Smooth muscle cell (in vitro differentiated cells): Measurements from ENCODE around the gene FLNB. TPM values are rescaled to one million over a fixed set of nuclear protein-coding genes. Genes with fewer than 3 reads are reported as not detected.
A peak's percentile ranks its signal among the peaks of the same experiment; 100 is the strongest.

Experiments
- DNase-seq: peaks from one replicate; lab custom pipeline; 2025; ENCODE audit not compliant: unreplicated experiment; lab: John Stamatoyannopoulos, UW
- H2AFZ ChIP-seq: fragments of 200-600 bp; sonication (generic); 2 replicates; pipeline ENCODE4 v1.6.0; 2016; ENCODE audit warnings: antibody characterized with exemption, low read depth, mild to moderate bottlenecking
- H3F3A ChIP-seq: fragments of 200-600 bp; sonication (generic); 2 replicates; pipeline ENCODE4 v1.6.0; 2017; ENCODE audit warnings: antibody characterized with exemption, low read depth
- H3K27ac ChIP-seq: fragments of 200-600 bp; sonication (generic); 2 replicates; pipeline ENCODE4 v1.5.1; 2016; ENCODE audit warnings: low read depth, mild to moderate bottlenecking
- H3K27me3 ChIP-seq: fragments of 200-600 bp; sonication (generic); 2 replicates; pipeline ENCODE4 v1.6.1; 2016; ENCODE audit warnings: low read depth, mild to moderate bottlenecking
- H3K36me3 ChIP-seq: fragments of 200-600 bp; sonication (generic); 2 replicates; pipeline ENCODE4 v1.5.1; 2016; ENCODE audit warnings: low read depth
- H3K4me1 ChIP-seq: fragments of 200-600 bp; sonication (generic); 2 replicates; pipeline ENCODE4 v1.5.1; 2016; ENCODE audit warnings: low read depth
- H3K4me2 ChIP-seq: fragments of 200-600 bp; sonication (generic); 2 replicates; pipeline ENCODE4 v1.6.0; 2016; ENCODE audit warnings: mild to moderate bottlenecking
- H3K4me3 ChIP-seq: fragments of 200-600 bp; sonication (generic); 2 replicates; pipeline ENCODE4 v1.5.1; 2016; ENCODE audit warnings: mild to moderate bottlenecking
- H3K79me2 ChIP-seq: fragments of 200-600 bp; sonication (generic); 2 replicates; pipeline ENCODE4 v1.6.0; 2016; ENCODE audit warnings: low read depth, mild to moderate bottlenecking
- H3K9ac ChIP-seq: fragments of 200-600 bp; sonication (generic); 2 replicates; pipeline ENCODE4 v1.6.0; 2016; ENCODE audit warnings: low read depth
- H3K9me3 ChIP-seq: fragments of 200-600 bp; sonication (generic); replicated peaks from 2 replicates; pipeline ENCODE4 v1.5.1; 2016; ENCODE audit warnings: low read depth
- H4K20me1 ChIP-seq: fragments of 200-600 bp; sonication (generic); 2 replicates; pipeline ENCODE4 v1.6.0; 2016; ENCODE audit warnings: low read depth
- WGBS: methylation state at CpG from one replicate; pipeline ENCODE4 v1.1.7; 2016; ENCODE audit warnings: low lambda C conversion rate; 5-methylcytosine and 5-hydroxymethylcytosine counted together
- polyA plus RNA-seq: library from polyadenylated mRNA; unstranded; fragments of >200 nt; fragmentation: Nextera tagmentation; extraction: Ambion mirVana; gene quantifications from 2 replicates; pipeline ENCODE4 v1.2.1, GENCODE V29; 2016
- total RNA-seq: library from RNA; depleted of rRNA; stranded (reverse); fragments of >200 nt; gene quantifications from 2 replicates; pipeline ENCODE4 v1.2.3, GENCODE V29; 2014
- TF ChIP-seq, protein P1 (sequence below): fragments of 200-600 bp; sonication (generic); IDR thresholded peaks from 2 replicates; pipeline ENCODE4 v1.5.1; 2017; ENCODE audit warnings: borderline replicate concordance, mild to moderate bottlenecking, antibody characterized with exemption; ENCODE audit not compliant: insufficient read depth, poor library complexity, severe bottlenecking

FLNB gene
- total and polyA plus RNA-seq, 2 experiments from 2014 or later = 52.7 to 145 TPM

DNA sequence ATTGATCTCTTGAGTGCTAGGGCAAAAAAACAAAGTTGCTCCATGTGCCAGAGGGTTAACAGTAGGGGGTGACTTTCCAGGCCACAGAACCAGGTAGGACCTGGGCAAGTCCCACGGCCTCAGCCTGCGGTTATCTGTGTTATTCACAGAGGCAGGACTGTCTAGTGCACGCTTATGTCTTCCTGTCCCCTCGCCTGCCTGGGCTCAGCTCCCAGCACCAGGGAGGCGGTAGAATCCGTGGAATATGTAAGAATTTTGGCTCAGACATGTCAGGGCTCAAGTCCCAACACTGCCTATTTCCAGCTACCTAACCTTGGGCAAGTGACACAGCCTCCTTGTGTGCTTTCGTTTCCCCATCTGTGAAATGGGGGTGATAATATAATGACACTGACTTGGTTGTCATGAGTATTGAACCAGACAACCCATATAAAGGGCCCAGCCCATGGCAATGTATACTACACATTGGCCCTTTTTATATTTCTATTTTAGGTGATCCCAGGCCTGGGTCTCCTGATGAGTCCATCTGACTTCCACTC lies 44.3 kb upstream of the FLNB start:
- no peaks in the 10 kb centered on the region for H3F3A ChIP-seq
- no peak for DNase-seq
- no peak overlapping the region for H3K27ac ChIP-seq
- peaks cover 8% of the 10 kb centered on the region for H3K4me1 ChIP-seq
- WGBS = 92% methylated on average over 7 of the region's 7 CpGs
- H4K20me1 ChIP-seq = no peaks in the 10 kb centered on the region
- H3K4me2 ChIP-seq = no peak overlapping the region
- no peaks in the 10 kb centered on the region for H3K36me3 ChIP-seq
- no peaks in the 10 kb centered on the region for H3K79me2 ChIP-seq
- TF ChIP-seq, protein P1, sequence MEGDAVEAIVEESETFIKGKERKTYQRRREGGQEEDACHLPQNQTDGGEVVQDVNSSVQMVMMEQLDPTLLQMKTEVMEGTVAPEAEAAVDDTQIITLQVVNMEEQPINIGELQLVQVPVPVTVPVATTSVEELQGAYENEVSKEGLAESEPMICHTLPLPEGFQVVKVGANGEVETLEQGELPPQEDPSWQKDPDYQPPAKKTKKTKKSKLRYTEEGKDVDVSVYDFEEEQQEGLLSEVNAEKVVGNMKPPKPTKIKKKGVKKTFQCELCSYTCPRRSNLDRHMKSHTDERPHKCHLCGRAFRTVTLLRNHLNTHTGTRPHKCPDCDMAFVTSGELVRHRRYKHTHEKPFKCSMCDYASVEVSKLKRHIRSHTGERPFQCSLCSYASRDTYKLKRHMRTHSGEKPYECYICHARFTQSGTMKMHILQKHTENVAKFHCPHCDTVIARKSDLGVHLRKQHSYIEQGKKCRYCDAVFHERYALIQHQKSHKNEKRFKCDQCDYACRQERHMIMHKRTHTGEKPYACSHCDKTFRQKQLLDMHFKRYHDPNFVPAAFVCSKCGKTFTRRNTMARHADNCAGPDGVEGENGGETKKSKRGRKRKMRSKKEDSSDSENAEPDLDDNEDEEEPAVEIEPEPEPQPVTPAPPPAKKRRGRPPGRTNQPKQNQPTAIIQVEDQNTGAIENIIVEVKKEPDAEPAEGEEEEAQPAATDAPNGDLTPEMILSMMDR = no peak
- H2AFZ ChIP-seq = no peak overlapping the region
- H3K4me3 ChIP-seq = no peak overlapping the region
- H3K27me3 ChIP-seq = no peaks in the 10 kb centered on the region
- H3K9me3 ChIP-seq = no peaks in the 10 kb centered on the region
- H3K9ac ChIP-seq = no peak overlapping the region

GRCh38 chr3:57966829-57967228 lies 41.4 kb upstream of the FLNB start:
- Histone ChIP-seq H3K9ac (no peak overlapping the region), H3K27ac (no peak overlapping the region), H3K4me2 (no peak overlapping the region), H3K36me3 (no peaks in the 10 kb centered on the region), H3K4me3 (no peak overlapping the region), H3K27me3 (no peaks in the 10 kb centered on the region), H3K79me2 (no peaks in the 10 kb centered on the region), H3K9me3 (no peaks in the 10 kb centered on the region), H3K4me1 (peaks cover 14% of the 10 kb centered on the region), H2AFZ (no peak overlapping the region), H3F3A (peaks cover 12% of the 10 kb centered on the region), H4K20me1 (no peaks in the 10 kb centered on the region)
- WGBS = 63% methylated on average over 4 of the region's 4 CpGs
- DNase-seq = no peak
- TF ChIP-seq, protein P1 = no peak

- peaks cover 12% of the 10 kb centered on the region for H3F3A ChIP-seq
- no peak for DNase-seq
- no peaks in the 10 kb centered on the region for H4K20me1 ChIP-seq
- H2AFZ ChIP-seq = no peak overlapping the region
- H3K9ac ChIP-seq = no peak overlapping the region
- H3K27ac ChIP-seq = no peak overlapping the region
- no peak overlapping the region for H3K4me3 ChIP-seq
- TF ChIP-seq, protein P1 = no peak
- WGBS = 95% methylated on average over 9 of the region's 9 CpGs
- no peaks in the 10 kb centered on the region for H3K79me2 ChIP-seq
- H3K9me3 ChIP-seq = no peaks in the 10 kb centered on the region
- H3K4me1 ChIP-seq = peaks cover 14% of the 10 kb centered on the region
- H3K27me3 ChIP-seq = no peaks in the 10 kb centered on the region
- H3K4me2 ChIP-seq = no peak overlapping the region
- H3K36me3 ChIP-seq = no peaks in the 10 kb centered on the region
Measured at GRCh38 chr3:57967590-57967989, 40.6 kb upstream of the FLNB start.

DNA sequence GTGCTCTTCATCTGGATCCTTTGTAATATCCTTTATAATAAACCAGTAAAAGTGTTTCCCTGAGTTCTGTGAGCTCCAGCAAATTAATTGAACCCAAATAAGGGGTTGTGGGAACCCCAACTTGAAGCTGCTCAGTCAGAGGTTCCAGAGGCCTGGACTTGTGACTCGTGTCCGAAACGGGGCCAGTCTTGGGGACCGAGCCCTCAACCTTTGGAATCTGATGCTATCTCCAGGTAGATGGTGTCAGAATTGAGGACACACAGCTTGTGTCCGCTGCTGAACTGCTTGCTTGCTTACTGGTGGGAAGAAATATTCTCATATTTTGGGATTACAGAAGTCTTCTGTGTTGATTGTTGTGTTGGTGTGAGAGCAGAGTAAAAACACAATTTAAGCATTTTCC lies 39.7 kb upstream of the FLNB start:
- Histone ChIP-seq H3K27ac (peak overlapping the region; percentile 16), H3K4me1 (peaks cover 14% of the 10 kb centered on the region), H3K4me3 (no peak overlapping the region), H3K79me2 (no peaks in the 10 kb centered on the region), H2AFZ (no peak overlapping the region), H3K9me3 (no peaks in the 10 kb centered on the region), H3K27me3 (no peaks in the 10 kb centered on the region), H3F3A (peaks cover 12% of the 10 kb centered on the region), H4K20me1 (no peaks in the 10 kb centered on the region), H3K9ac (no peak overlapping the region), H3K4me2 (no peak overlapping the region), H3K36me3 (no peaks in the 10 kb centered on the region)
- no peak for DNase-seq
- TF ChIP-seq, protein P1 = no peak
- 93% methylated on average over 5 of the region's 5 CpGs for WGBS
